HG03039 (cell line): ENCODE measurements around the gene RIPOR2.
"Not testable (repeated sequence)": the region's sequence is repeated elsewhere in the genome, so short reads cannot be mapped to it uniquely, and the experiment has no call there.

Experiments used
- ATAC-seq: cut with Tn5 transposase; IDR thresholded peaks from one replicate; pipeline ENCODE4 v1.9.1; 2021; ENCODE audit warnings: mild to moderate bottlenecking, moderate library complexity; ENCODE audit not compliant: unreplicated experiment

Gene RIPOR2

GRCh38 chr6:24768361-24768760 lies 167.4 kb downstream of the RIPOR2 start:
- no peak for ATAC-seq

GRCh38 chr6:24766680-24767462 lies 168.9 kb downstream of the RIPOR2 start:
- ATAC-seq, result no peak

GRCh38 chr6:24765968-24766367 lies 169.8 kb downstream of the RIPOR2 start:
- not testable (repeated sequence) for ATAC-seq

- not testable (repeated sequence) for ATAC-seq
Observed at GRCh38 chr6:24764833-24765828, 170.6 kb downstream of the RIPOR2 start.

- no peak for ATAC-seq
Observed at GRCh38 chr6:24763578-24763977, 172.2 kb downstream of the RIPOR2 start.

- ATAC-seq, result no peak
Observed at GRCh38 chr6:24761851-24762250, 173.9 kb downstream of the RIPOR2 start.

GRCh38 chr6:24761193-24761835 lies 174.4 kb downstream of the RIPOR2 start:
- ATAC-seq, result no peak

- no peak for ATAC-seq
Observed at GRCh38 chr6:24760210-24760609, 175.6 kb downstream of the RIPOR2 start.

- no peak for ATAC-seq
Observed at GRCh38 chr6:24759718-24760117, 176.0 kb downstream of the RIPOR2 start.

- no peak for ATAC-seq
Observed at GRCh38 chr6:24757611-24758010, 178.1 kb downstream of the RIPOR2 start.

- no peak for ATAC-seq
Observed at GRCh38 chr6:24755279-24755678, 180.5 kb downstream of the RIPOR2 start.

- ATAC-seq, result not testable (repeated sequence)
Observed at GRCh38 chr6:24754378-24754777, 181.4 kb downstream of the RIPOR2 start.
